Cardiac septum (tissue), 1 donor: ENCODE data around the gene AMER2. TPM values are rescaled to one million over a fixed set of nuclear protein-coding genes. Genes with fewer than 3 reads are reported as not detected.

Experiments
- DNase-seq: peaks from one replicate; pipeline ENCODE4 v3.0.0-alpha.2; 2020; ENCODE audit warnings: low spot score
- intact Hi-C: fragments of 100-400 bp; cut with DNase I; formaldehyde crosslinking; loops from one replicate; pipeline ENCODE4 v1.14.0; 2022
- total RNA-seq: library from RNA; stranded (reverse); fragmentation: NEBNext Ultra II Directional; extraction: Animal tissue kit (Norgen Biotek cat#: 25700); gene quantifications from one replicate; pipeline ENCODE4 v1.2.1, GENCODE V29; 2021
- donor health status: DM: no; HTN: no; CAD: no.

The AMER2 gene
- total RNA-seq, 1 donor from 2014 or later, result not detected

- intact Hi-C loops, result no loop called here
- no peak for DNase-seq
Measured at GRCh38 chr13:25186187-25186586, 14.1 kb upstream of the AMER2 start.

GRCh38 chr13:25181597-25181996, 9.5 kb upstream of the AMER2 start:
- intact Hi-C loops, result no loop called here
- no peak for DNase-seq

GRCh38 chr13:25180775-25181537, 8.9 kb upstream of the AMER2 start:
- intact Hi-C loops, result no loop called here
- no peak for DNase-seq

- intact Hi-C loops, result no loop called here
- no peak for DNase-seq
Measured at GRCh38 chr13:25179832-25180774, 8.0 kb upstream of the AMER2 start.

GRCh38 chr13:25179011-25179410, 6.9 kb upstream of the AMER2 start:
- no peak for DNase-seq
- intact Hi-C loops, result no loop called here

GRCh38 chr13:25178070-25178469, 6.0 kb upstream of the AMER2 start:
- intact Hi-C loops, result no loop called here
- no peak for DNase-seq

GRCh38 chr13:25177636-25178035, 5.5 kb upstream of the AMER2 start:
- DNase-seq, result no peak
- intact Hi-C loops, result no loop called here

- DNase-seq, result no peak
- intact Hi-C loops, result no loop called here
Measured at GRCh38 chr13:25177012-25177411, 4.9 kb upstream of the AMER2 start.

- DNase-seq, result no peak
- intact Hi-C loops, result no loop called here
Measured at GRCh38 chr13:25175431-25175830, 3.3 kb upstream of the AMER2 start.

GRCh38 chr13:25175026-25175425, 2.9 kb upstream of the AMER2 start:
- DNase-seq, result no peak
- intact Hi-C loops, result no loop called here

GRCh38 chr13:25174304-25174703, 2.2 kb upstream of the AMER2 start:
- intact Hi-C loops, result no loop called here
- DNase-seq, result no peak

- DNase-seq, result no peak
- intact Hi-C loops, result no loop called here
Measured at GRCh38 chr13:25172303-25172630, 179 bp upstream of the AMER2 start.

GRCh38 chr13:25171170-25171516, 945 bp downstream of the AMER2 start:
- intact Hi-C loops, result no loop called here
- no peak for DNase-seq

GRCh38 chr13:25170554-25171111, 1.5 kb downstream of the AMER2 start:
- intact Hi-C loops, result no loop called here
- no peak for DNase-seq

GRCh38 chr13:25169951-25170553, 2.0 kb downstream of the AMER2 start:
- intact Hi-C loops, result no loop called here
- no peak for DNase-seq

- intact Hi-C loops, result no loop called here
- no peak for DNase-seq
Measured at GRCh38 chr13:25169356-25169755, 2.7 kb downstream of the AMER2 start.

- intact Hi-C loops, result no loop called here
- DNase-seq, result no peak
Measured at GRCh38 chr13:25168790-25169189, 3.3 kb downstream of the AMER2 start.

GRCh38 chr13:25167382-25168174, 4.5 kb downstream of the AMER2 start:
- intact Hi-C loops, result no loop called here
- DNase-seq, result no peak

GRCh38 chr13:25166306-25166705, 5.8 kb downstream of the AMER2 start:
- DNase-seq, result no peak
- intact Hi-C loops, result no loop called here

- intact Hi-C loops, result no loop called here
- no peak for DNase-seq
Measured at GRCh38 chr13:25165663-25166062, 6.4 kb downstream of the AMER2 start.
